HepG2 (cell line): ENCODE measurements around the gene NR3C2. TPM values are rescaled to one million over a fixed set of nuclear protein-coding genes. Genes with fewer than 3 reads are reported as not detected.

Experiments
- ATAC-seq: fragments of 200-7000 bp; cut with Tn5 transposase; 3 replicates; pipeline ENCODE4 v1.9.1; 2020; ENCODE audit warnings: mild to moderate bottlenecking, moderate library complexity
- BruUV-seq: library from RNA; stranded (reverse); fragments of 400-500 nt; replicated peaks from 2 replicates; lab custom pipeline; 2021; lab: Mats Ljungman, UMichigan
- CTCF ChIA-PET: fragments of 300-600 bp; formaldehyde crosslinking; extraction: SDS; loops from one replicate; lab custom pipeline; 2021; ENCODE audit warnings: low total read pairs, inconsistent platforms, low intra/inter-chr PET ratio; lab: Yijun Ruan, JAX
- POLR2A ChIA-PET: fragments of 350-600 bp; sonication (Branson Sonifier 250); formaldehyde crosslinking; loops from one replicate; lab custom pipeline; 2020; ENCODE audit warnings: antibody characterized with exemption, inconsistent platforms; lab: Yijun Ruan, JAX
- DNase-seq: peaks from one replicate; pipeline ENCODE4 v3.0.0-alpha.2; 2015; ENCODE audit warnings: low spot score
- FAIRE-seq: peaks from 3 replicates; lab custom pipeline; 2011; peaks lifted over from hg19 to GRCh38; lab: Jason Lieb, UNC
- H2AFZ ChIP-seq: one replicate; pipeline ENCODE4 v1.6.1; 2011; ENCODE audit warnings: low read length, inconsistent platforms
- H3K27ac ChIP-seq: fragments of 300-600 bp; 3 replicates; pipeline ENCODE4 v1.8.0; 2011; ENCODE audit warnings: mixed run types, mild to moderate bottlenecking, mixed read lengths, low read length, inconsistent platforms; ENCODE audit not compliant: insufficient read depth; ENCODE audit errors: extremely low read length
- H3K27me3 ChIP-seq, 2 experiments: fragments of 200-600 bp in 1 of 2; 2 replicates in 1 of 2; 3 replicates in 1 of 2; pipeline versions ENCODE4 v1.6.0 to v1.8.0; 2011; ENCODE audit warnings: low read length in 2 of 2, mild to moderate bottlenecking in 2 of 2, moderate library complexity in 2 of 2, inconsistent platforms in 1 of 2; ENCODE audit not compliant: insufficient read depth in 2 of 2, control insufficient read depth in 1 of 2
- H3K36me3 ChIP-seq, 2 experiments: fragments of 200-600 bp in 1 of 2; replicated peaks in 1 of 2; 2 replicates in 1 of 2; 3 replicates in 1 of 2; pipeline versions ENCODE4 v1.5.1 to v1.8.0; 2011; ENCODE audit warnings: low read length in 2 of 2, inconsistent platforms in 1 of 2; ENCODE audit not compliant: insufficient read depth in 2 of 2, control insufficient read depth in 1 of 2
- H3K4me1 ChIP-seq: 2 replicates; pipeline ENCODE4 v1.5.1; 2012; ENCODE audit warnings: low read length, inconsistent platforms; ENCODE audit not compliant: insufficient read depth
- H3K4me2 ChIP-seq: 2 replicates; pipeline ENCODE4 v1.6.0; 2011; ENCODE audit warnings: low read depth, low read length, inconsistent platforms
- H3K4me3 ChIP-seq, 3 experiments: fragments of 200-600 bp in 1 of 3; sonication (generic), shearing (Covaris generic) in 1 of 3; replicated peaks in 1 of 3; 2 replicates each; pipeline ENCODE4 v1.5.1; 2011 to 2016; ENCODE audit warnings: low read length in 3 of 3, inconsistent platforms in 2 of 3, low read depth in 2 of 3, mild to moderate bottlenecking in 2 of 3, control low read depth in 1 of 3, mixed read lengths in 1 of 3; ENCODE audit not compliant: insufficient read depth in 1 of 3
- H3K79me2 ChIP-seq: one replicate; pipeline ENCODE4 v1.6.1; 2011; ENCODE audit warnings: low read length, inconsistent platforms; ENCODE audit not compliant: insufficient read depth
- H3K9ac ChIP-seq: 2 replicates; pipeline ENCODE4 v1.6.0; 2011; ENCODE audit warnings: mild to moderate bottlenecking, low read depth, low read length, inconsistent platforms; ENCODE audit not compliant: insufficient read depth
- H3K9me3 ChIP-seq: 2 replicates; pipeline ENCODE4 v1.5.1; 2012; ENCODE audit warnings: mild to moderate bottlenecking, low read length
- H4K20me1 ChIP-seq: 2 replicates; pipeline ENCODE4 v1.6.0; 2011; ENCODE audit warnings: inconsistent platforms, mild to moderate bottlenecking, low read length, moderate library complexity; ENCODE audit not compliant: insufficient read depth
- EZH2 ChIP-seq: conservative IDR thresholded peaks from 2 replicates; pipeline ENCODE4 v1.6.1; 2012; ENCODE audit warnings: mild to moderate bottlenecking, low read depth, low read length, moderate library complexity
- HNRNPH1 ChIP-seq: fragments of 200-400 bp; formaldehyde crosslinking; optimal IDR thresholded peaks from 2 replicates; pipeline ENCODE3; 2017; ENCODE audit warnings: mild to moderate bottlenecking, low read depth, low read length
- TAF15 ChIP-seq: fragments of 200-400 bp; formaldehyde crosslinking; IDR thresholded peaks from one replicate; pipeline ENCODE4 v1.6.1; 2018; ENCODE audit warnings: mild to moderate bottlenecking, low read depth, low read length; ENCODE audit not compliant: poor library complexity, severe bottlenecking
- ZFX ChIP-seq: sonication (generic); formaldehyde crosslinking; IDR thresholded peaks from 2 replicates; pipeline ENCODE4 v1.4.0; 2020; ENCODE audit warnings: mild to moderate bottlenecking, low read depth, missing genetic modification reagents, moderate library complexity
- ZNF124 ChIP-seq: sonication (generic); formaldehyde crosslinking; IDR thresholded peaks from 2 replicates; pipeline ENCODE4 v1.4.0; 2020; ENCODE audit warnings: missing genetic modification reagents
- ZNF747 ChIP-seq: sonication (generic); formaldehyde crosslinking; IDR thresholded peaks from 2 replicates; pipeline ENCODE4 v1.8.1; 2023; ENCODE audit warnings: missing genetic modification reagents, mild to moderate bottlenecking, borderline replicate concordance
- ZNF75D ChIP-seq: sonication (generic); formaldehyde crosslinking; IDR thresholded peaks from 2 replicates; pipeline ENCODE4 v1.8.1; 2023; ENCODE audit warnings: missing genetic modification reagents, mild to moderate bottlenecking, borderline replicate concordance
- WGBS: methylation state at CpG from one replicate; pipeline ENCODE4 v1.1.6; 2017; ENCODE audit warnings: low lambda C conversion rate; 5-methylcytosine and 5-hydroxymethylcytosine counted together
- in situ Hi-C: cut with HindIII; loops from 2 replicates; pipeline ENCODE4 v1.10.0; 2017; ENCODE audit warnings: low pct_unique_long_range_greater_than_20kb; ENCODE audit not compliant: extremely low pct_ligation_motif_present
- intact Hi-C: fragments of 100-400 bp; cut with micrococcal nuclease; formaldehyde crosslinking; loops from one replicate; pipeline ENCODE4 v1.10.0; 2022; ENCODE audit not compliant: unreplicated experiment
- polyA plus RNA-seq, 8 experiments: library from polyadenylated mRNA; depleted of rRNA in 3 of 8; stranded (reverse) in 7 of 8; unstranded in 1 of 8; fragments of >200 nt; fragmentation: Illumina TruSeq in 4 of 8; extraction: Trizol in 4 of 8; gene quantifications; 2 replicates each; pipeline versions ENCODE4 v1.2.1 to v1.2.3, GENCODE V29; 2011 to 2016; ENCODE audit warnings: low read depth in 4 of 8, missing spikeins in 1 of 8, mixed read lengths in 1 of 8; ENCODE audit not compliant: insufficient read depth in 1 of 8
- total RNA-seq, 5 experiments: library from RNA; depleted of rRNA; stranded (reverse); fragments of >200 nt; fragmentation: Illumina TruSeq; extraction: Trizol; gene quantifications; 2 replicates each; pipeline ENCODE4 v1.2.3, GENCODE V29; 2016; ENCODE audit warnings: low read depth in 1 of 5
- TF ChIP-seq, protein P1 (sequence below): sonication (generic); formaldehyde crosslinking; IDR thresholded peaks from 2 replicates; pipeline ENCODE4 v1.5.0; 2020; ENCODE audit warnings: missing genetic modification reagents, mild to moderate bottlenecking, borderline replicate concordance
- TF ChIP-seq, protein P2 (sequence below): IDR thresholded peaks from 2 replicates; pipeline ENCODE4 v1.6.1; 2012; ENCODE audit warnings: inconsistent platforms
- TF ChIP-seq, protein P3 (sequence below): sonication (generic); formaldehyde crosslinking; IDR thresholded peaks from 2 replicates; pipeline ENCODE4 v1.4.0; 2020; ENCODE audit warnings: missing genetic modification reagents, borderline replicate concordance
- TF ChIP-seq, protein P4 (sequence below): sonication (generic); formaldehyde crosslinking; IDR thresholded peaks from 2 replicates; pipeline ENCODE4 v1.4.0; 2020; ENCODE audit warnings: missing genetic modification reagents, borderline replicate concordance

The NR3C2 gene
- total and polyA plus RNA-seq, 2 of the 13 experiments (the other 11 are each of a cell fraction or from before 2014, with no cell fraction given): 0.26 to 0.46 TPM

DNA sequence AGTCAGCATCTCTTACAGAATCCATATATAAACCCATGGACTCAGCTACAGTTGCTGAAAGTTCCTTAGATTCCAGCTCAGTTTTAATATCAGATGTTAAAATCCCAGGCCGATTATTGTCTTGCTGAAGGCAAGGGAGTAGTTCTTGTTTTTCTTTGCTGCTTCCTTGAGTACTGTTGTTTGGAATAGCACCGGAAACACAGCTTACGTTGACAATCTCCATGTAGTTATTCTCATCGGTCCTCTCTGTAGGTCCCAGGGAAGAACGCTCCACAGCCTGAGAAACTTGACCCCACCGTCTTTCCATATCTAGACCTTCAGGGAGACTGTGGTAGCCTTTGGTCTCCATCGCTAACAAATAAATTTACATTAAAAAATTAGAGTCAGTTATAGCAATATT lies 5.7 kb downstream of the NR3C2 start:
- Histone ChIP-seq H2AFZ (no peak overlapping the region), H3K27ac (no peak overlapping the region), H3K79me2 (no peaks in the 10 kb centered on the region), H3K27me3 (peaks cover 0 to 6% of the 10 kb centered on the region in 2 experiments; a peak in 2 of 5 replicates), H3K9ac (no peak overlapping the region), H3K36me3 (no peaks in the 10 kb centered on the region), H4K20me1 (no peaks in the 10 kb centered on the region), H3K4me2 (no peak overlapping the region), H3K4me1 (peaks cover 6% of the 10 kb centered on the region), H3K9me3 (no peaks in the 10 kb centered on the region), H3K4me3 (no peak overlapping the region)
- in situ Hi-C loops (no loop called here), intact Hi-C loops (no loop called here)
- BruUV-seq: no TSS peak
- FAIRE-seq (no peak), DNase-seq (no peak), ATAC-seq (no peak)
- ChIA-PET CTCF (no interaction called here), POLR2A (no interaction called here)
- TF ChIP-seq, protein P1, sequence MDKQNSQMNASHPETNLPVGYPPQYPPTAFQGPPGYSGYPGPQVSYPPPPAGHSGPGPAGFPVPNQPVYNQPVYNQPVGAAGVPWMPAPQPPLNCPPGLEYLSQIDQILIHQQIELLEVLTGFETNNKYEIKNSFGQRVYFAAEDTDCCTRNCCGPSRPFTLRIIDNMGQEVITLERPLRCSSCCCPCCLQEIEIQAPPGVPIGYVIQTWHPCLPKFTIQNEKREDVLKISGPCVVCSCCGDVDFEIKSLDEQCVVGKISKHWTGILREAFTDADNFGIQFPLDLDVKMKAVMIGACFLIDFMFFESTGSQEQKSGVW: no peak
- no peak for TF ChIP-seq ZFX (CRISPR knock-in tag)
- TF ChIP-seq, protein P2, sequence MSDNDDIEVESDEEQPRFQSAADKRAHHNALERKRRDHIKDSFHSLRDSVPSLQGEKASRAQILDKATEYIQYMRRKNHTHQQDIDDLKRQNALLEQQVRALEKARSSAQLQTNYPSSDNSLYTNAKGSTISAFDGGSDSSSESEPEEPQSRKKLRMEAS: no peak
- TF ChIP-seq EZH2: no peak
- TF ChIP-seq ZNF75D (CRISPR knock-in tag): no peak
- no peak for TF ChIP-seq HNRNPH1
- TF ChIP-seq TAF15: no peak
- TF ChIP-seq, protein P3, sequence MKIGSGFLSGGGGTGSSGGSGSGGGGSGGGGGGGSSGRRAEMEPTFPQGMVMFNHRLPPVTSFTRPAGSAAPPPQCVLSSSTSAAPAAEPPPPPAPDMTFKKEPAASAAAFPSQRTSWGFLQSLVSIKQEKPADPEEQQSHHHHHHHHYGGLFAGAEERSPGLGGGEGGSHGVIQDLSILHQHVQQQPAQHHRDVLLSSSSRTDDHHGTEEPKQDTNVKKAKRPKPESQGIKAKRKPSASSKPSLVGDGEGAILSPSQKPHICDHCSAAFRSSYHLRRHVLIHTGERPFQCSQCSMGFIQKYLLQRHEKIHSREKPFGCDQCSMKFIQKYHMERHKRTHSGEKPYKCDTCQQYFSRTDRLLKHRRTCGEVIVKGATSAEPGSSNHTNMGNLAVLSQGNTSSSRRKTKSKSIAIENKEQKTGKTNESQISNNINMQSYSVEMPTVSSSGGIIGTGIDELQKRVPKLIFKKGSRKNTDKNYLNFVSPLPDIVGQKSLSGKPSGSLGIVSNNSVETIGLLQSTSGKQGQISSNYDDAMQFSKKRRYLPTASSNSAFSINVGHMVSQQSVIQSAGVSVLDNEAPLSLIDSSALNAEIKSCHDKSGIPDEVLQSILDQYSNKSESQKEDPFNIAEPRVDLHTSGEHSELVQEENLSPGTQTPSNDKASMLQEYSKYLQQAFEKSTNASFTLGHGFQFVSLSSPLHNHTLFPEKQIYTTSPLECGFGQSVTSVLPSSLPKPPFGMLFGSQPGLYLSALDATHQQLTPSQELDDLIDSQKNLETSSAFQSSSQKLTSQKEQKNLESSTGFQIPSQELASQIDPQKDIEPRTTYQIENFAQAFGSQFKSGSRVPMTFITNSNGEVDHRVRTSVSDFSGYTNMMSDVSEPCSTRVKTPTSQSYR: no peak
- TF ChIP-seq ZNF124 (CRISPR knock-in tag): no peak
- TF ChIP-seq, protein P4, sequence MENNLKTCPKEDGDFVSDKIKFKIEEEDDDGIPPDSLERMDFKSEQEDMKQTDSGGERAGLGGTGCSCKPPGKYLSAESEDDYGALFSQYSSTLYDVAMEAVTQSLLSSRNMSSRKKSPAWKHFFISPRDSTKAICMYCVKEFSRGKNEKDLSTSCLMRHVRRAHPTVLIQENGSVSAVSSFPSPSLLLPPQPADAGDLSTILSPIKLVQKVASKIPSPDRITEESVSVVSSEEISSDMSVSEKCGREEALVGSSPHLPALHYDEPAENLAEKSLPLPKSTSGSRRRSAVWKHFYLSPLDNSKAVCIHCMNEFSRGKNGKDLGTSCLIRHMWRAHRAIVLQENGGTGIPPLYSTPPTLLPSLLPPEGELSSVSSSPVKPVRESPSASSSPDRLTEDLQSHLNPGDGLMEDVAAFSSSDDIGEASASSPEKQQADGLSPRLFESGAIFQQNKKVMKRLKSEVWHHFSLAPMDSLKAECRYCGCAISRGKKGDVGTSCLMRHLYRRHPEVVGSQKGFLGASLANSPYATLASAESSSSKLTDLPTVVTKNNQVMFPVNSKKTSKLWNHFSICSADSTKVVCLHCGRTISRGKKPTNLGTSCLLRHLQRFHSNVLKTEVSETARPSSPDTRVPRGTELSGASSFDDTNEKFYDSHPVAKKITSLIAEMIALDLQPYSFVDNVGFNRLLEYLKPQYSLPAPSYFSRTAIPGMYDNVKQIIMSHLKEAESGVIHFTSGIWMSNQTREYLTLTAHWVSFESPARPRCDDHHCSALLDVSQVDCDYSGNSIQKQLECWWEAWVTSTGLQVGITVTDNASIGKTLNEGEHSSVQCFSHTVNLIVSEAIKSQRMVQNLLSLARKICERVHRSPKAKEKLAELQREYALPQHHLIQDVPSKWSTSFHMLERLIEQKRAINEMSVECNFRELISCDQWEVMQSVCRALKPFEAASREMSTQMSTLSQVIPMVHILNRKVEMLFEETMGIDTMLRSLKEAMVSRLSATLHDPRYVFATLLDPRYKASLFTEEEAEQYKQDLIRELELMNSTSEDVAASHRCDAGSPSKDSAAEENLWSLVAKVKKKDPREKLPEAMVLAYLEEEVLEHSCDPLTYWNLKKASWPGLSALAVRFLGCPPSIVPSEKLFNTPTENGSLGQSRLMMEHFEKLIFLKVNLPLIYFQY (CRISPR knock-in tag): no peak
- no peak for TF ChIP-seq ZNF747 (CRISPR knock-in tag)
- 35% methylated on average over 7 of the region's 7 CpGs for WGBS
